Measurements from ENCODE around the gene RAB40C. TPM values are rescaled to one million over a fixed set of nuclear protein-coding genes. Genes with fewer than 3 reads are reported as not detected.

The RAB40C gene
- total and polyA plus RNA-seq, 9 donors, result 9.4 to 15.4 (median 13.0) TPM

DNA sequence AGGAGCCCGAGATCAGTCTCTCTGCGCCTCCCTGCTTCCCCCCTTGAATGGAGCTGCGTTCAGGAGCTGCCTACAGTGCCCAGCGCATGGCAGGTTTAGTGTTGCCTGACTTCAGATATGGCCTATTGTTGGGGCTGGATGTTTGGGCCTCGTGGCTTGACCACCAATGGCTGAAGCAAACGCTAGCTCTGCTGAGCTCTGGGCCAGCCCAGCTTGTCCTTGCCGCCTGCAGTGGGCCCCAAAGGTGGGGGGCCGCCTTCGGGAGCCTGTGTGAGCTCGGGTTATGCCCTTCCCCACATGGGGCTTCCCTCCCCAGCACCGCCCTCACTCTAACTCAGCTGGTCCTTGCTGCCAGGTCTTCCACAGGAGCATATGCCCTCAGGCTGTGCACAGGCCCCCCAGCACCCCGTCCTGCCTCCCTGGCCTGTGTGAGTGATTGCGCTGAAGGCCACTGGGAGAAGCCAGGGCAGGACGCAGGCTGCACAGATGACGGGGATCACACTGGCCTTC, 48.2 kb downstream of the RAB40C start:
- WGBS (ENCODE audit: insufficient coverage), result 59% methylated on average over 9 of the region's 15 CpGs
- Histone ChIP-seq H3K9me3 (replicated peaks; ENCODE audit: control insufficient read depth, low read depth, low read length) (no peaks in the 10 kb centered on the region), H3K27me3 (ENCODE audit: control insufficient read depth, insufficient read depth, low read length) (peaks cover 8% of the 10 kb centered on the region), H3K36me3 (ENCODE audit: control insufficient read depth, insufficient read depth, low read length) (peaks cover 13% of the 10 kb centered on the region), H3K27ac (ENCODE audit: low read length) (no peak overlapping the region), H3K4me3 (ENCODE audit: low read length) (no peak overlapping the region), H3K4me1 (ENCODE audit: control insufficient read depth, insufficient read depth, low read length) (peaks cover 37% of the 10 kb centered on the region)
- no peak for DNase-seq

DNA sequence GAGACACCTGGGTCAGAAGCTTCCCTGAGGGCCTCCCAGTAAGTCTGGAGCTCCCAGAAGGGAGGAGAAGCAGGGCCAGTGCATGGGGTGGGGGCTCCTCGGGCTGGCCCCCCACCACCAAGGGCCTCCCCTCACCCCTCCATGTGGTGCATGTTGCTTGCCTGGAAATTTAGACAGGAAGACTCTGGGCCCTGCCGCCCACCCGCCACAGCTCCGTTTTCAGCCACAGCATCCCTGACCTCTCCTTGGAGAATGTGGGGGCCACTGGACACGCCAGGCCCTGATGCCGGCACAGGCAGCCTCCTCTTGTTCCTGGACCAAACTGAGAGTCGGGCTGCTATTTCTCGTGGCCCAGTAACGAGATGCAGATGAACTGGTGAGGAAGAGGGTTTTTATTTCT, 49.0 kb downstream of the RAB40C start:
- H3K27me3 ChIP-seq (ENCODE audit: control insufficient read depth, insufficient read depth, low read length), result peaks cover 9% of the 10 kb centered on the region
- peaks cover 9% of the 10 kb centered on the region for H3K36me3 ChIP-seq (ENCODE audit: control insufficient read depth, insufficient read depth, low read length)
- whole genome bisulfite sequencing (ENCODE audit: insufficient coverage), result 60% methylated on average over 3 of the region's 9 CpGs
- no peaks in the 10 kb centered on the region for H3K9me3 ChIP-seq (replicated peaks; ENCODE audit: control insufficient read depth, low read depth, low read length)
- no peak overlapping the region for H3K27ac ChIP-seq (ENCODE audit: low read length)
- peaks cover 37% of the 10 kb centered on the region for H3K4me1 ChIP-seq (ENCODE audit: control insufficient read depth, insufficient read depth, low read length)
- H3K4me3 ChIP-seq (ENCODE audit: low read length), result no peak overlapping the region
- no peak for DNase-seq

DNA sequence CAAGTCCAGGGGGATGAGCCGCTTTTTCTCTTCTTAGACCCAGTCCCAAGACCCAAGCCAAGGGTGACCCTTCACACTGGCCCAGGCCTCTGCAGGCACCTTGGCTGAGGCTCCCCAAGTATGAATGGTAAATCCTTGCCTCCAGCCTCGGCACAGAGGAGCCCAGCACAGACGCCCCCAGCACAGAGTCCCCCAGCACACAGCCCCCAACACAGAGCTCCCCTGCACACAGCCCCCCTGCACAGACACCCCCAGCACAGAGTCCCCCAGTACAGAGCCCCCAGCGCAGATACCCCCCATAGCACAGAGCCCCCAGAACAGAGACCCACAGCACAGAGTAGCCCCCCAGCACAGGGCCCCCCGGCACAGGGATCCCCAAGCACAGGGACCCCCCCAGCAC, 50.7 kb downstream of the RAB40C start:
- H3K36me3 ChIP-seq (ENCODE audit: control insufficient read depth, insufficient read depth, low read length), result no peaks in the 10 kb centered on the region
- no peak for DNase-seq
- peaks cover 9% of the 10 kb centered on the region for H3K27me3 ChIP-seq (ENCODE audit: control insufficient read depth, insufficient read depth, low read length)
- WGBS (ENCODE audit: insufficient coverage), result 90% methylated on average over 3 of the region's 5 CpGs
- no peak overlapping the region for H3K27ac ChIP-seq (ENCODE audit: low read length)
- H3K4me3 ChIP-seq (ENCODE audit: low read length), result no peak overlapping the region
- H3K9me3 ChIP-seq (replicated peaks; ENCODE audit: control insufficient read depth, low read depth, low read length), result no peaks in the 10 kb centered on the region
- peaks cover 27% of the 10 kb centered on the region for H3K4me1 ChIP-seq (ENCODE audit: control insufficient read depth, insufficient read depth, low read length)

DNA sequence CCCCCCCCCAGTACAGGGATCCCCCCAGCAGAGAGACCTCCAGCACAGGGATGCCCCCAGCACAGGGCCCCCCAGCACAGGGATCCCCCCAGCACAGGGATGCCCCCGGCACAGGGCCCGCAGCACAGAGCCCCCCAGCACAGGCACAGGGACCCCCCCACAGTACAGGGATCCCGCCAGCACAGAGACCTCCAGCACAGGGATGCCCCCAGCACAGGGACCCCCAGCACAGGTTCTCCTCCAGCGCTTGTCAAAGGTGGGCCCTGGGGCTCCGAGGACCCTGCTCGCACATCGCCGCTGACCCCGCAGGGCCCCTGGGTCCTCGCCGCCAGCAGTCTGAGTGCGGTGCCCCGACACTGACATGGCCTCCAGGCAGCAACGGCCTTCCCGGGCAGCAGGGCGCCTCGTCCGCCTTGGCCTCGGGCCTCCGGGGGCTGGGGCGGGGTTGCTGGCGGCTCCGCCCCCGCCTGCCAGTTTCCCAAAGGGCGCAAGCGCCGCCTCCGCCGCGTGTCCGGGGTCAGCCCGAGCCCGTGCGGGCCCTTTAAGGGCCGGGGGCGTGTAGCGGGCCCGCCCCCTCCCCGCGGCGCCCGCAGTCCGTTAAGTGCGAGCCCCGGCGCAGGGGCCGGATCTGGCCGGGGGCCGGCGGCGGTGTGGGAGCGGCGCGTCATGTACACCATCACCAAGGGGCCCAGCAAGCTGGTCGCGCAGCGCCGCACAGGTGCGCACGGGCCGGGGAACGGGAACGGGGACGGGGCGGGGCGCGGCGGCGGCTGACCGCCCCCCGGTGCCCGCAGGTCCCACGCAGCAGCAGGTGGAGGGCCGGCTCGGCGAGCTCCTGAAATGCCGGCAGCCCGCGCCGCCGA, 51.7 kb downstream of the RAB40C start, which contains the start of gene MCRIP2:
Gene MCRIP2 (plus strand): TSS at position 503 of the 863 bp plus-strand sequence. CDS start 164 bp downstream, at position 667.
- DNase-seq, result peak; percentile 82
- Histone ChIP-seq H3K36me3 (ENCODE audit: control insufficient read depth, insufficient read depth, low read length) (no peaks in the 10 kb centered on the region), H3K27ac (ENCODE audit: low read length) (no peak within 1 kb of the TSS), H3K4me3 (ENCODE audit: low read length) (peak within 1 kb of the TSS; percentile 59), H3K4me1 (ENCODE audit: control insufficient read depth, insufficient read depth, low read length) (peaks cover 24% of the 10 kb centered on the region), H3K9me3 (replicated peaks; ENCODE audit: control insufficient read depth, low read depth, low read length) (no peaks in the 10 kb centered on the region), H3K27me3 (ENCODE audit: control insufficient read depth, insufficient read depth, low read length) (peaks cover 9% of the 10 kb centered on the region)
- WGBS (ENCODE audit: insufficient coverage), result under 1% methylated on average over 79 of the region's 81 CpGs

DNA sequence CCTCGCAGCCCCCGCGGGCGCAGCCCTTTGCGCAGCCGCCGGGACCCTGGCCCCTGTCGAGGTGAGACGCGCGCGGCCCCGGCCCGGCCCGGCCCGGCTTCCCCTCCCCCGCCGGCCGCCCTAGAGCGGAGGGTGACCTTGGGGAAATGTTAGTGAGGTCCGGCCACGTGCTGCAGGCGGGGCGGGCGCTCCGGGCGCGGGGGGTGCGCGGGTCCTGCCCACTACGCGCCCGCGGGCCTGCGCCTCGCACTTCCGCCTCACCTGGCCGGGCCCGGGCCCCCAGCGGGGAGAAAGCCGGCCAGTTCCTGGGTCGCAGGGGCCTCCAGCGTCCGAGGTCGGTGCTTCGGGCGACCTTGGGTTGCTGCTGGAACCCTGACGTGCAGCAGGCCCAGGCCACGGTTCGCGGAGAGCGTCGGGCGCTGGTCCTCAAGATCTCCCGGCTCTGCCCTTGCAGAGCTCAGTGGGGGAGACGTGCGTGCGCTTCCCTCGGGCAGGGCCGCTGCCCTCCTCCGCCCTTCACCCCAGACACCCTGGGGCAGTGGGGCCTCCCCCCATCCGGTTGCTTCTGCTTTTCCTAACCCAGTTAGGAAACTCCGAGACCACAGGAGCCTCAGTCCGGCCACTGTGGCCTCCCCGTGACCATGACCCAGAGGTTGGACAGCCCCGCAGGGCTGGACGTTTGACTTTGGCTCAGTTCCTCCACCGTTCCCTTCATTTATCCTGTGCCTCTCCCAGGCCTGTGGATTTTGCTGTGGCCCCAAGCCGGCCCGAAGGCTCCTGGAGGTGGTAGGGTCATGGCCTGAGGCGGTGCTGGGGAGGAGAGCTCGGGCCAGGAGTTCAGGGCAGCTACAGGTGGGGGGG, 52.6 kb downstream of the RAB40C start:
- Histone ChIP-seq H3K9me3 (replicated peaks; ENCODE audit: control insufficient read depth, low read depth, low read length) (no peaks in the 10 kb centered on the region), H3K27ac (ENCODE audit: low read length) (no peak overlapping the region), H3K27me3 (ENCODE audit: control insufficient read depth, insufficient read depth, low read length) (peaks cover 9% of the 10 kb centered on the region), H3K4me3 (ENCODE audit: low read length) (peak overlapping the region; percentile 41), H3K36me3 (ENCODE audit: control insufficient read depth, insufficient read depth, low read length) (peaks cover 4% of the 10 kb centered on the region), H3K4me1 (ENCODE audit: control insufficient read depth, insufficient read depth, low read length) (peaks cover 26% of the 10 kb centered on the region)
- no peak for DNase-seq
- WGBS (ENCODE audit: insufficient coverage), result 9% methylated on average over 64 of the region's 72 CpGs

DNA sequence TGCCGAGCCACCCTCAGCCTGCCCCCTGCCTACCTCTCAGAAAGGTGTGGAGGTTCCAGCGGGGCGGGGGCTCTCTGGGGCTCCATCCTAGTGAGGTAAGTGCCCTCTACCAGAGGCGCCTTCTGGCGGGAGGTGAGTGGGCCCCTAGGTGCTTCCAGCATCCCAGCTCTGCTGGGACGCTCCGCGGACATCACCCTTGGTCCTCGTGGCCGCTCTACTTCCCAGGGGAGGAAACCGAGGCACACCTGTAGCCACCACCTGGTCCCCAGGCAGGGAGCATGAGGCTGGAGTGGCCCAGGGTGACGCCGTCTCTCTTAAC, 53.1 kb downstream of the RAB40C start:
- 80% methylated on average over 9 of the region's 13 CpGs for WGBS (ENCODE audit: insufficient coverage)
- Histone ChIP-seq H3K9me3 (replicated peaks; ENCODE audit: control insufficient read depth, low read depth, low read length) (no peaks in the 10 kb centered on the region), H3K27me3 (ENCODE audit: control insufficient read depth, insufficient read depth, low read length) (peaks cover 9% of the 10 kb centered on the region), H3K27ac (ENCODE audit: low read length) (no peak overlapping the region), H3K4me3 (ENCODE audit: low read length) (peak overlapping the region; percentile 41), H3K36me3 (ENCODE audit: control insufficient read depth, insufficient read depth, low read length) (peaks cover 4% of the 10 kb centered on the region), H3K4me1 (ENCODE audit: control insufficient read depth, insufficient read depth, low read length) (peaks cover 30% of the 10 kb centered on the region)
- DNase-seq, result no peak

DNA sequence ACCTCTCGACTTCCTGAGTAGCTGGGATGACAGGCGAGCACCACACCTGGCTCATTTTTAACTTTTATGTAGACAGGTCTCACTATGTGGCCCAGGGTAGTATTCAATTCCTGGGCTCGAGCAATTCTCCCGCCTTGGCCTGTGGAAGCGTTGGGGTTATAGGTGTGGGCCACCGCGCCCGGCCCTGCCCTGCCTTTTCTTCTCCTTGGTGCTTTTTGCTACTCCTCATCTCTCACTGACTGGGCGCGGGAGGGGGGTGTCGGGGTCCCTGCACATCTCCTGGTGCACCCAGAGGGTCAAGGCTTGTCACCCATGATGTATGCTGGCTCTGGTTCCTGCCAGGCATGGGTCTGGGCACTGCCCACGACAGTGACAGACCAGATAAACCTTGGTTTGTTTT, 54.7 kb downstream of the RAB40C start:
- H3K27me3 ChIP-seq (ENCODE audit: control insufficient read depth, insufficient read depth, low read length), result peaks cover 9% of the 10 kb centered on the region
- peaks cover 4% of the 10 kb centered on the region for H3K36me3 ChIP-seq (ENCODE audit: control insufficient read depth, insufficient read depth, low read length)
- WGBS (ENCODE audit: insufficient coverage), result 99% methylated on average over 10 of the region's 12 CpGs
- DNase-seq, result no peak
- no peak overlapping the region for H3K4me3 ChIP-seq (ENCODE audit: low read length)
- no peaks in the 10 kb centered on the region for H3K9me3 ChIP-seq (replicated peaks; ENCODE audit: control insufficient read depth, low read depth, low read length)
- H3K4me1 ChIP-seq (ENCODE audit: control insufficient read depth, insufficient read depth, low read length), result peaks cover 35% of the 10 kb centered on the region
- H3K27ac ChIP-seq (ENCODE audit: low read length), result no peak overlapping the region

DNA sequence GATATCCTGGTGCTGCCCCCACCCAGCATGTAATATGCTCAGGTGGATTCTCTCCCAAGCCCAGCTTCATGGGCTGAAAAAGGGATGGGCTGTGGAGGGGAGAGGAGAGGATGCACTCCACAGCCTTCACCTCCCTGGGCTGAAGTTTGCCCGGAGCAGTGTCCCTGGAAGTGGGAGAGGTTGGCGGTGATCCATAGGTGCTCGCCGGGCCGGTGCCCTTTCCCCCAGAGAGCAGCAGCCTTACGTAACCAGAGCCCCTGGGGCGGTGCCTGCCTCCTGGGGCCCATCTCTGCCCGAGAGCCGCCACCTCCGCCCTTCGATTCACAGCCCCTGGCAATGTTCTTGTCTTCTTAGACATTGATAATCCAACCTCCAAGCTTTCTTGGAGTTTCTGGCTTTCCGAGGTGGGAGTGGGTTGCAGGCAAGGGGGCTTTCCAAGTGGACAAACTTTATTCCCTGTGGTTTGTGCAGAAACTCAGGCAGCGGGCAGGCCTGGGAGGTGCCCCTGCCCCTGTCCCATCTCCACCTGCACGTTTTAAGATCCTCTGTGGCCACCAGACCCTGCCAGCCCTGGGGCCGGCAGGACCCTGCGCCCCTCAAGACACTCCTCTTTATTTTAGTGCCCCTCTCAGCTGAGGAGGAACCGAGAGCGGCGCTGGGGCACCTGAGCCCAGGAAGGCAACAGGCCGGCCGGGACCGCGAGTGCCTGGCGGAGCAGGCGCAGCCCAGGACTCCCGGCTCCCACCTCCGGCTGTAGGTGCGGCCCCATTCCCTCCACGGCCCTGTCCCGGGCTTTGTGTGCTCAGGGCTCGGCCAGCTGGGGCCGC, 56.2 kb downstream of the RAB40C start:
- Histone ChIP-seq H3K36me3 (ENCODE audit: control insufficient read depth, insufficient read depth, low read length) (peaks cover 10% of the 10 kb centered on the region), H3K27me3 (ENCODE audit: control insufficient read depth, insufficient read depth, low read length) (peaks cover 9% of the 10 kb centered on the region), H3K9me3 (replicated peaks; ENCODE audit: control insufficient read depth, low read depth, low read length) (no peaks in the 10 kb centered on the region), H3K4me1 (ENCODE audit: control insufficient read depth, insufficient read depth, low read length) (peaks cover 38% of the 10 kb centered on the region), H3K27ac (ENCODE audit: low read length) (no peak overlapping the region), H3K4me3 (ENCODE audit: low read length) (no peak overlapping the region)
- WGBS (ENCODE audit: insufficient coverage), result 72% methylated on average over 25 of the region's 32 CpGs
- DNase-seq, result no peak

DNA sequence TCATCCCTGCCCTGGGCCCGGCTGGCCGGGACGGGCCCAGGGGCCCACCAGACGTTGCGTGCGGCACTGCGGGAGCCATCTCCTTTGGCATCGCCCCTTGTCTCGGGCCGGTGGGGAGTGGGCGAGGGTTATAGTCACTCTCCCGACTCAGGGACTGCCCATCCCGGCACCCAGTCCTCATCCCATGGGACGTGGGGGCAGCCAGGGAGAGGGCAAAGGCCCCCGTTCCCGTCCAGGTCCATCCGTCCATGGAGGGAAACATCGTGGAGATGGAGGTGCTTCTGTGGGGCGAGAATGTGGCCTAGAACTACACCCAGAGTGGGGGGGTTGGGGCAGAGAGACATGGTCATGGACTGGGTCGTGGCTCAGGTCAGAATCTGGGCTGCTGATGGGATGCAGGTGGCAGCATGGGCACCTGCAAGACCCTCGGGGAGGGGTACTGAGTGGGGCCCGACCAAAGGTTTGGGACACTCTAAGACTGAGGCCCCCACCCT, 56.9 kb downstream of the RAB40C start:
- H3K36me3 ChIP-seq (ENCODE audit: control insufficient read depth, insufficient read depth, low read length), result peaks cover 14% of the 10 kb centered on the region
- no peaks in the 10 kb centered on the region for H3K9me3 ChIP-seq (replicated peaks; ENCODE audit: control insufficient read depth, low read depth, low read length)
- 80% methylated on average over 13 of the region's 22 CpGs for WGBS (ENCODE audit: insufficient coverage)
- H3K4me1 ChIP-seq (ENCODE audit: control insufficient read depth, insufficient read depth, low read length), result peaks cover 34% of the 10 kb centered on the region
- no peak overlapping the region for H3K27ac ChIP-seq (ENCODE audit: low read length)
- no peak overlapping the region for H3K4me3 ChIP-seq (ENCODE audit: low read length)
- H3K27me3 ChIP-seq (ENCODE audit: control insufficient read depth, insufficient read depth, low read length), result peaks cover 9% of the 10 kb centered on the region
- no peak for DNase-seq
